HG03565 (cell line): ENCODE measurements around the gene UBE3D.
A peak's percentile ranks its signal among the peaks of the same experiment; 100 is the strongest.
"Not testable (repeated sequence)": the region's sequence is repeated elsewhere in the genome, so short reads cannot be mapped to it uniquely, and the experiment has no call there.

Experiments
- ATAC-seq: cut with Tn5 transposase; IDR thresholded peaks from one replicate; pipeline ENCODE4 v1.9.1; 2021; ENCODE audit warnings: mild to moderate bottlenecking, moderate library complexity; ENCODE audit not compliant: unreplicated experiment

Gene UBE3D

GRCh38 chr6:82980086-82980485 is 85.6 kb downstream of the UBE3D start:
- no peak for ATAC-seq

- no peak for ATAC-seq
Observed at GRCh38 chr6:82979657-82980056, 86.0 kb downstream of the UBE3D start.

- no peak for ATAC-seq
Observed at GRCh38 chr6:82978362-82978945, 87.2 kb downstream of the UBE3D start.

- no peak for ATAC-seq
Observed at GRCh38 chr6:82976179-82976578, 89.5 kb downstream of the UBE3D start.

GRCh38 chr6:82971877-82972460 is 93.7 kb downstream of the UBE3D start:
- no peak for ATAC-seq

GRCh38 chr6:82970839-82971238 is 94.8 kb downstream of the UBE3D start:
- no peak for ATAC-seq

GRCh38 chr6:82968708-82969107 is 96.9 kb downstream of the UBE3D start:
- no peak for ATAC-seq

- no peak for ATAC-seq
Observed at GRCh38 chr6:82963191-82963925, 102.3 kb downstream of the UBE3D start.

GRCh38 chr6:82959385-82959941 is 106.2 kb downstream of the UBE3D start:
- no peak for ATAC-seq

- ATAC-seq, result no peak
Observed at GRCh38 chr6:82958551-82958950, 107.1 kb downstream of the UBE3D start.

GRCh38 chr6:82957868-82958245 is 107.8 kb downstream of the UBE3D start:
- ATAC-seq, result no peak

- no peak for ATAC-seq
Observed at GRCh38 chr6:82957171-82957867, 108.3 kb downstream of the UBE3D start.

GRCh38 chr6:82955841-82956240 is 109.8 kb downstream of the UBE3D start:
- ATAC-seq, result no peak

- peak; percentile 60 for ATAC-seq
Observed at GRCh38 chr6:82954937-82955577, 110.6 kb downstream of the UBE3D start.

- no peak for ATAC-seq
Observed at GRCh38 chr6:82954356-82954755, 111.3 kb downstream of the UBE3D start.

- ATAC-seq, result no peak
Observed at GRCh38 chr6:82953871-82954270, 111.8 kb downstream of the UBE3D start.

GRCh38 chr6:82951935-82952334 is 113.7 kb downstream of the UBE3D start:
- ATAC-seq, result no peak

GRCh38 chr6:82951389-82951788 is 114.3 kb downstream of the UBE3D start:
- no peak for ATAC-seq

- not testable (repeated sequence) for ATAC-seq
Observed at GRCh38 chr6:82930915-82931314, 134.7 kb downstream of the UBE3D start.

- no peak for ATAC-seq
Observed at GRCh38 chr6:82924799-82925535, 140.7 kb downstream of the UBE3D start.
